Choroid plexus epithelial cell (primary cell): ENCODE results near the gene GGT5.
"Not testable (repeated sequence)": the region's sequence is repeated elsewhere in the genome, so short reads cannot be mapped to it uniquely, and the experiment has no call there.

ENCODE experiments used
- DNase-seq: peaks from one replicate; pipeline ENCODE4 v3.0.0-alpha.2; 2010; ENCODE audit warnings: low read depth
- H3K4me3 ChIP-seq: 2 replicates; pipeline ENCODE4 v1.5.1; 2011; ENCODE audit warnings: low read depth, mild to moderate bottlenecking, control low read depth, low read length, moderate library complexity
- TF ChIP-seq, protein P1 (sequence below): conservative IDR thresholded peaks from 2 replicates; pipeline ENCODE4 v1.5.1; 2011; ENCODE audit warnings: low read depth, mild to moderate bottlenecking, control low read depth, inconsistent platforms, low read length, moderate library complexity

GGT5 gene

GRCh38 chr22:24183321-24184031 is 61.4 kb downstream of the GGT5 start:
- H3K4me3 ChIP-seq, result no peak overlapping the region
- DNase-seq, result no peak
- TF ChIP-seq, protein P1, sequence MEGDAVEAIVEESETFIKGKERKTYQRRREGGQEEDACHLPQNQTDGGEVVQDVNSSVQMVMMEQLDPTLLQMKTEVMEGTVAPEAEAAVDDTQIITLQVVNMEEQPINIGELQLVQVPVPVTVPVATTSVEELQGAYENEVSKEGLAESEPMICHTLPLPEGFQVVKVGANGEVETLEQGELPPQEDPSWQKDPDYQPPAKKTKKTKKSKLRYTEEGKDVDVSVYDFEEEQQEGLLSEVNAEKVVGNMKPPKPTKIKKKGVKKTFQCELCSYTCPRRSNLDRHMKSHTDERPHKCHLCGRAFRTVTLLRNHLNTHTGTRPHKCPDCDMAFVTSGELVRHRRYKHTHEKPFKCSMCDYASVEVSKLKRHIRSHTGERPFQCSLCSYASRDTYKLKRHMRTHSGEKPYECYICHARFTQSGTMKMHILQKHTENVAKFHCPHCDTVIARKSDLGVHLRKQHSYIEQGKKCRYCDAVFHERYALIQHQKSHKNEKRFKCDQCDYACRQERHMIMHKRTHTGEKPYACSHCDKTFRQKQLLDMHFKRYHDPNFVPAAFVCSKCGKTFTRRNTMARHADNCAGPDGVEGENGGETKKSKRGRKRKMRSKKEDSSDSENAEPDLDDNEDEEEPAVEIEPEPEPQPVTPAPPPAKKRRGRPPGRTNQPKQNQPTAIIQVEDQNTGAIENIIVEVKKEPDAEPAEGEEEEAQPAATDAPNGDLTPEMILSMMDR, result no peak

GRCh38 chr22:24182900-24183246 is 62.0 kb downstream of the GGT5 start:
- DNase-seq, H3K4me3 ChIP-seq: not testable (repeated sequence)
- TF ChIP-seq, protein P1, result peak; percentile 6

GRCh38 chr22:24181996-24182899 is 62.6 kb downstream of the GGT5 start:
- no peak for DNase-seq
- TF ChIP-seq, protein P1, result peak; percentile 43
- H3K4me3 ChIP-seq, result no peak overlapping the region

DNA sequence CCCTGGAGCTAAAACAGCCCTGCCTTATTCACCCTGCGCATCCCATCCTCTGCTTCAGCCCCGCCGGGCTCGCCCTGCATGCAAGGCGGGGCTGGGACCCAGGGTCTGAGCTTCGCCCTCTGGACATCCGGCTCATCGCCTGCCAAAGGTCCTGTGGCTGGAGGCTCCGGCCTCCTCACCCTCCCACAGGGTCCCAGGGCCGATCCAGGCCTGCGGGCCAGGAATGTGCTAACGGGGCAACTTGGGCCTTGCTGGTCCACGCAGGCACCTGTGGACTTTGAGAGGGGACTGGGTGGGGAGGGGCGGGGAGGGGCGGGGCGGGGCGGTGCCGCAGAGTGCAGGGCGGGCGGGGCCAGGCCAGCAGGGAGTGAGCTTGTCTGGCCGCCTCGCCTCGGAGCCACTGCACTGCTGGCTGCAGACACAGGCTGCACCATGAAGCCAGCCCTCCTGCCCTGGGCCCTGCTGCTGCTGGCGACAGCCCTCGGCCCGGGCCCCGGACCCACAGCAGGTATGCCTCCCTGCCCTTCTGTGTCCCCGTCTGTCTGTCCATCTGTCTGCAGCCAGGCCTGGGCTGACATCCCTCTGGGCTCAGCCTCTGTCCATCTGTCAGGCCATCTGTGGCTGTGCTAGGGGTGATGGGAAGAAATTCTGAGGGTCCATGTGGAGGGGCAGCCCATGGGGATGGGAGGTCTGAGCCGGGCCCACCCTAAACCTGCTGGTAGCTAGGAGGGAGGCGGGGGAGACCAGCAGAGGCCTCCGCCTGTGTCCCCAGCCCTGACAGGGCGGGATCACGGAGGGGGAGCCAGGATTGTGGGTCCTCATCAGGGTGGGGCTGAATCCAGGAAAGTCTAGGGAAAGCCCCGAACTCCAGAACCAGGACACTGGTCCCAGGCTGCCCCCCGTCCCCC is 63.5 kb downstream of the GGT5 start, which contains the start of gene SUSD2:
TSS of gene SUSD2 (plus strand) at position 400 of the 908 bp plus-strand sequence. CDS start at position 433, 33 bp downstream.
- TF ChIP-seq, protein P1, result no peak
- no peak for DNase-seq
- H3K4me3 ChIP-seq, result no peak within 1 kb of the TSS

DNA sequence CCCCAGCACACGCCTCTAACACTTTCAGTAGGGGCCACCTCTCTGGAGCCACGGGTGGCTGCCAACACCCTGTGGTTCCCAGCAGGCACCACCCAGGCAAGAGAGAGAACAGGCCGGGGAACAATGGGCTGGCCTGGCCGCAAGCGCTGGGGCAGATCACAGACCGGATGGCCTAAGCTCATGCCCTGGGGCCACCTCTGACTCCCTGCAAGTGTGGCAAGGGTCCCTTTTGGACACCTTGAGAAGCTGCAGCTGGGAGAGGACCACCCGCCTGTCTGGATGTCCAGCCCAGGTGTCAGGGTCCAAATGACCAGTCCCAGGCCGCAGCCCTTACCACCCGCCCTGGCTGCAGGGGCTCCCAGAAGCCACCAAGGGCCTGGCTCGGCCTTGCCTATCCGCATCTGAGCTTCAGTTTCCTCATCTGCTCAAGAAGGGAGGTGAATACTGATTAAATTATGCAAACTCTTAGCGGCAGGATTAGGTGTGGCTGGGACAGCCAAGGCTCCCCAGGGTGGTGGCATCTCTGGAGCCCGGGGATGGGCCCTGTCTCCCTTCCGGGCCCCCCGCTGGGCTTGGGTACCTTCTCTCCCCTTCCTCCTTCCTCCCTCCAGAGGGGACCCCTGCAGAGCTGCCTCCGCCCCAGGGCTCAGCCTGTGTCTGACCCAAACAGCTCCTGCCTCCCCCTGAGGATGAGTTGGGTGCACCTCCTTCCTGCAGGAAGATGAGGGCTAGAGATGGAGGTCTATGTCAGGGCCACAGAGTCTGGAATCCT is 64.4 kb downstream of the GGT5 start:
- TF ChIP-seq, protein P1, result no peak
- H3K4me3 ChIP-seq, result no peak overlapping the region
- DNase-seq, result no peak
